ENCODE measurements around the gene SUGP1.

DNA sequence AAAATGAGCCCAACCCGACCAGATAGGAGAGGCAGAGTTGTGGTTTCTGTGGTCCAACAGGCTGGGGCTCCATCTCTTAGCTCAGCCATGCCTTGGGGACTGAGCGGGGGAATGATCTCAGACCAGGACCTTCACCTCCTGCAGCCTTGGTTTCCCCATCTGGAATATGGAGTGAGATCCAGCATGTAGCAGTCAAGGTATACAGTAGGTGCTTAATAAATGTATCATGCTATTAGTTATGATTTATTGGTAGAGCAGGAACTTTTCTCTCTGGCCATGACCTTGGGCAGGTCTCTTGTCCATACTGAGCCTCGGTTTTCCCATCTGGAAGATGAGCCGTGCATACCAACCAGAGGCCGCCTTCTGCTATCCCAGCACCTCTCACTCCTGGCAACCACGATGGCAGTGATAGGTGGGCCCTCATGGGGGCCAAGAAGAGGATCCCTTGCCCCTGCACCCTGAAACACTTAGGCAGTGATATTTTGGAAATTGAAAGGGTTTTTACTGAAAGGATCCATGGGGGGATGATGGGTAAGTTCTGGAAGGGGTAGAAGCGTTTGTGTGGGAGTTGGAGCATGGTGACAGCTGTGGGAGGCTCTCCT is 56.3 kb downstream of the SUGP1 start:
- TF ChIP-seq, protein P1, sequence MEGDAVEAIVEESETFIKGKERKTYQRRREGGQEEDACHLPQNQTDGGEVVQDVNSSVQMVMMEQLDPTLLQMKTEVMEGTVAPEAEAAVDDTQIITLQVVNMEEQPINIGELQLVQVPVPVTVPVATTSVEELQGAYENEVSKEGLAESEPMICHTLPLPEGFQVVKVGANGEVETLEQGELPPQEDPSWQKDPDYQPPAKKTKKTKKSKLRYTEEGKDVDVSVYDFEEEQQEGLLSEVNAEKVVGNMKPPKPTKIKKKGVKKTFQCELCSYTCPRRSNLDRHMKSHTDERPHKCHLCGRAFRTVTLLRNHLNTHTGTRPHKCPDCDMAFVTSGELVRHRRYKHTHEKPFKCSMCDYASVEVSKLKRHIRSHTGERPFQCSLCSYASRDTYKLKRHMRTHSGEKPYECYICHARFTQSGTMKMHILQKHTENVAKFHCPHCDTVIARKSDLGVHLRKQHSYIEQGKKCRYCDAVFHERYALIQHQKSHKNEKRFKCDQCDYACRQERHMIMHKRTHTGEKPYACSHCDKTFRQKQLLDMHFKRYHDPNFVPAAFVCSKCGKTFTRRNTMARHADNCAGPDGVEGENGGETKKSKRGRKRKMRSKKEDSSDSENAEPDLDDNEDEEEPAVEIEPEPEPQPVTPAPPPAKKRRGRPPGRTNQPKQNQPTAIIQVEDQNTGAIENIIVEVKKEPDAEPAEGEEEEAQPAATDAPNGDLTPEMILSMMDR (conservative IDR thresholded peaks at IDR 0.05; ENCODE audit: low read depth, low read length) = no peak
- no peak for TF ChIP-seq EZH2 (IDR thresholded peaks at IDR 0.05; ENCODE audit: borderline replicate concordance, low read depth, low read length, poor library complexity, severe bottlenecking)
